Omental fat pad (tissue), 4 donors: ENCODE results near the gene MAP6. TPM values are rescaled to one million over a fixed set of nuclear protein-coding genes. Genes with fewer than 3 reads are reported as not detected.

ENCODE experiments used
- ATAC-seq: fragments of 150-250 bp; one replicate; pipeline ENCODE4 v1.9.1; 2016; ENCODE audit warnings: mild to moderate bottlenecking, moderate library complexity; ENCODE audit not compliant: low FRiP score
- DNase-seq: peaks from one replicate; pipeline ENCODE4 v3.0.0-alpha.2; 2019; ENCODE audit warnings: low spot score
- total RNA-seq, 4 donors: library from RNA; depleted of rRNA; stranded (reverse); fragments of >200 nt; gene quantifications; one replicate each; pipeline ENCODE4 v1.1.0, GENCODE V29; 2016
- TF ChIP-seq, protein P1 (sequence below), 3 donors: fragments of 450-650 bp; IDR thresholded peaks; one replicate each; pipeline ENCODE4 v1.5.1; 2016 to 2017; ENCODE audit warnings: antibody characterized with exemption in 3 of 3, mild to moderate bottlenecking in 3 of 3, moderate library complexity in 2 of 3

Gene MAP6
- total RNA-seq, 4 donors from 2014 or later, result 3.2 to 7.0 (median 4.2) TPM

DNA sequence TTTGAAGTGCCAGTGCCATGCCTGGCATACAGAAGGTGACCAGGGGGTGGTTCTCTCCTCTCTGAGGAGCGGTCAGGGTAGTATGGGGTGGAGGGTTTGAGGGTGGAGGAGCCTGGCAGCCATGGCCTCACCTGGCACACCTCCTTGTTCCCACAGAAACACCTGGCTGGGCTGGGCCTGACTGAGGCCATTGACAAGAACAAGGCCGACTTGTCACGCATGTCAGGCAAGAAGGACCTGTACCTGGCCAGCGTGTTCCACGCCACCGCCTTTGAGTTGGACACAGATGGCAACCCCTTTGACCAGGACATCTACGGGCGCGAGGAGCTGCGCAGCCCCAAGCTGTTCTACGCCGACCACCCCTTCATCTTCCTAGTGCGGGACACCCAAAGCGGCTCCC lies 97.2 kb downstream of the MAP6 start:
- DNase-seq (no peak), ATAC-seq (no peak)
- TF ChIP-seq, protein P1, sequence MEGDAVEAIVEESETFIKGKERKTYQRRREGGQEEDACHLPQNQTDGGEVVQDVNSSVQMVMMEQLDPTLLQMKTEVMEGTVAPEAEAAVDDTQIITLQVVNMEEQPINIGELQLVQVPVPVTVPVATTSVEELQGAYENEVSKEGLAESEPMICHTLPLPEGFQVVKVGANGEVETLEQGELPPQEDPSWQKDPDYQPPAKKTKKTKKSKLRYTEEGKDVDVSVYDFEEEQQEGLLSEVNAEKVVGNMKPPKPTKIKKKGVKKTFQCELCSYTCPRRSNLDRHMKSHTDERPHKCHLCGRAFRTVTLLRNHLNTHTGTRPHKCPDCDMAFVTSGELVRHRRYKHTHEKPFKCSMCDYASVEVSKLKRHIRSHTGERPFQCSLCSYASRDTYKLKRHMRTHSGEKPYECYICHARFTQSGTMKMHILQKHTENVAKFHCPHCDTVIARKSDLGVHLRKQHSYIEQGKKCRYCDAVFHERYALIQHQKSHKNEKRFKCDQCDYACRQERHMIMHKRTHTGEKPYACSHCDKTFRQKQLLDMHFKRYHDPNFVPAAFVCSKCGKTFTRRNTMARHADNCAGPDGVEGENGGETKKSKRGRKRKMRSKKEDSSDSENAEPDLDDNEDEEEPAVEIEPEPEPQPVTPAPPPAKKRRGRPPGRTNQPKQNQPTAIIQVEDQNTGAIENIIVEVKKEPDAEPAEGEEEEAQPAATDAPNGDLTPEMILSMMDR (IDR thresholded peaks at IDR 0.05), result no peak

DNA sequence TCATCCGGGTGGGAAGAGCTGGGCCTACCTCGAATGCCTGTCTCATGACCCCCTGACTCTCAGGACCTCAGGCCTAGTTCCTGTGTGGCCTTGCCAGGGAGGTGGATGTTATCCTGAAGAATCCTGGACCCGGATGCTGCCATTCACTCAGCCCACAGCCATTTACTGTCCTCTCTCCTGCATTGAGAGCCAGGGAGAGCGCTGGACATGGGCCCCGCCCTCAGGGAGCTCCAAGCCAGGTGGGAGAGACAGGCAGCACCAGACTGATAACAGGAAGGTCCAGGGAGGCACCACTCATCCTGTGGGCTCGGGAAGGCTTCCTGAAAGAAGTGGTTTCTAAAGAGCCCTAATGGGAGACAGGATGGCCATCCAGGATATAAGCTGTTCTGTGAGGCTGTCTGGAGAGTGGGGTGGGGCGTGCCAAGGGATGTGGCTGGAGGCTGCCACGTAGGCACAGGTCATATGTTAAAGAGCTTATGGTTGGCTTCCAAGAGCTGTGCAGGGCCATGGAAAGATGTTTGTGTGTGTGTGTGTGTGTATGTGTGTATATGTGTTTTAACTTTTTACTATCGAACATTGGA lies 98.2 kb downstream of the MAP6 start:
- ATAC-seq (no peak), DNase-seq (no peak)
- TF ChIP-seq, protein P1 (IDR thresholded peaks at IDR 0.05), result no peak

DNA sequence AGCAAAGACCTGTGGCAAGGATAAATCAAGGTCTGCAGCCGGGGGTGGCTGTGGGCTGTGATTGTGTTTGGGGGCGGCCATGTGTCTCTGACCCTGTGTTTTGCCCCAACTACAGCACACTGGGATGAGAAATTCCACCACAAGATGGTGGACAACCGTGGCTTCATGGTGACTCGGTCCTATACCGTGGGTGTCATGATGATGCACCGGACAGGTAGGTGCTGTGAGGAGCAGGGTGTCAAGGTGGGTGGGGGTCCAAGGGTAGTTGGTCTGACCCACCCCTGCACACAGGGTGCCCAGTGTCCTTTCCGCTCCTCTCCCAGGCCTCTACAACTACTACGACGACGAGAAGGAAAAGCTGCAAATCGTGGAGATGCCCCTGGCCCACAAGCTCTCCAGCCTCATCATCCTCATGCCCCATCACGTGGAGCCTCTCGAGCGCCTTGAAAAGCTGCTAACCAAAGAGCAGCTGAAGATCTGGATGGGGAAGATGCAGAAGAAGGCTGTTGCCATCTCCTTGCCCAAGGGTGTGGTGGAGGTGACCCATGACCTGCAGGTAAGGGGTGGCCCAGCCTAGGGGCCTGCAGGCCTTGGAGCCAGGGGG lies 100.1 kb downstream of the MAP6 start:
- ATAC-seq (no peak), DNase-seq (no peak)
- TF ChIP-seq, protein P1 (IDR thresholded peaks at IDR 0.05), result no peak

DNA sequence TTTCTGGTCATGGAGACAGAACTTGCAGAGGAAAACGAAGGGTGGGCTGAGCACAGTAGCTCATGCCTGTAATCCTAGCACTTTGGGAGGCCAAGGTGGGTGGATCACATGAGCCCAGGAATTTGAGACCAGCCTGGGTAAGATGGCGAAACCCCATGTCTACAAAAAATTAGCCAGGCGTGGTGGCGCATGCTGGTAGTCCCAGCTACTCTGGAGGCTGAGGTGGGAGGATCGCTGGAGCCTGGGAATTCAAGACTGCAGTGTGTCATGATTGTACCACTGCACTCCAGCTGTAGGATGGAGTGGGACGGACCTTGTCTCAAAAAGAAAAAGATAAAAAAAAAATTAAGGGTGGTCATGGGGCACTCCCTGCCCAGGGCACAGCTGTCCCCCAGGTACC lies 100.9 kb downstream of the MAP6 start:
- TF ChIP-seq, protein P1 (IDR thresholded peaks at IDR 0.05), result no peak
- ATAC-seq (no peak), DNase-seq (no peak)

DNA sequence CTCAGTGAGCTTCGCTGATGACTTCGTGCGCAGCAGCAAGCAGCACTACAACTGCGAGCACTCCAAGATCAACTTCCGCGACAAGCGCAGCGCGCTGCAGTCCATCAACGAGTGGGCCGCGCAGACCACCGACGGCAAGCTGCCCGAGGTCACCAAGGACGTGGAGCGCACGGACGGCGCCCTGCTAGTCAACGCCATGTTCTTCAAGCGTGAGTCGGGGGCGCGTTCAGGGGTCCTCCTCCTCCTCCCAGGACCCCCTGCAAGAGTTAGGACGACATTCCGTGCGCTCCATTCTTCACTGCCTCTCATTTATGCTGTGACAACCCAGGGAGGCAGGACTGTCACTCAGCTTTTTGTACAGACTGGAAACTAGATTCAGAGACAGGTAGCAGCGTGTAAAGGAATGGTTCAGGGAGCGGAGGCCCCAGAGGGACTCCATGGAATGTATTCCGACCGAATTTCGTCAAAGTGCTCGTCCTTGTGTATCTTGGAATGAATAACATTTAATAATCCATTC lies 102.0 kb downstream of the MAP6 start:
- no peak for DNase-seq
- no peak for ATAC-seq
- TF ChIP-seq, protein P1 (IDR thresholded peaks at IDR 0.05), result no peak

DNA sequence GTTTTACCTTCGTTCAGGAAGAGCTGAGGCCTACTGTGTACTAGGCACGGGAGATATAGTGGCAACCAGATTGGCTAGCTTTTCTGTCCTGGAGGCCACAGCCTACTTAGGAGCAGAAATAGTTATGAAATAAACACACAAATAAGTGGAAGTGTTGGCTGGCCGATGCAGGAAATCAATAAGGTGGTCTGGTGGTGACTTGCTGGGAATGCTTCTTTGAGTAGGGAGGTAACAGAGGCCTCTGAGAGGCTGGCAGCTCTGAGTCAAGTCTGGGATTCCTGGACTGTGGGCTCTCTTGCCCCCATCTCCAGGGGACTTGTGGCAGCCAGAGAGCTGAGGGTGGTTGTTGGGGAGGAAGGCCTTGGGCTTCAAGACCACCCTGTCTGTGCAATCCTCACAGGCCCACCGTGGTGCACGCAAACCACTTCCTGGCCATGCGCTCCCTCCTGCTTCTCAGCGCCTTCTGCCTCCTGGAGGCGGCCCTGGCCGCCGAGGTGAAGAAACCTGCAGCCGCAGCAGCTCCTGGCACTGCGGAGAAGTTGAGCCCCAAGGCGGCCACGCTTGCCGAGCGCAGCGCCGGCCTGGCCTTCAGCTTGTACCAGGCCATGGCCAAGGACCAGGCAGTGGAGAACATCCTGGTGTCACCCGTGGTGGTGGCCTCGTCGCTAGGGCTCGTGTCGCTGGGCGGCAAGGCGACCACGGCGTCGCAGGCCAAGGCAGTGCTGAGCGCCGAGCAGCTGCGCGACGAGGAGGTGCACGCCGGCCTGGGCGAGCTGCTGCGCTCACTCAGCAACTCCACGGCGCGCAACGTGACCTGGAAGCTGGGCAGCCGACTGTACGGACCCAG lies 102.7 kb downstream of the MAP6 start:
- DNase-seq, result no peak
- TF ChIP-seq, protein P1 (IDR thresholded peaks at IDR 0.05), result no peak

More for the DNA sequence above, 102.7 kb downstream of the MAP6 start:
- ATAC-seq, result no peak
